Ovary (tissue), 3 donors: ENCODE measurements around the gene MTCH1.

ENCODE experiments used
- CTCF ChIP-seq, 3 donors: fragments of 450-650 bp in 2 of 3; fragments of 200-600 bp in 1 of 3; IDR thresholded peaks; one replicate each; pipeline versions ENCODE4 v1.5.1 to v1.8.0; 2016 to 2022; ENCODE audit warnings: antibody characterized with exemption in 3 of 3, mild to moderate bottlenecking in 1 of 3
- POLR2A ChIP-seq: fragments of 450-650 bp; IDR thresholded peaks from one replicate; pipeline ENCODE4 v1.6.1; 2017; ENCODE audit warnings: antibody characterized with exemption, mild to moderate bottlenecking, moderate library complexity
- donor health status: DM: no; HTN: no; CAD: no.

DNA sequence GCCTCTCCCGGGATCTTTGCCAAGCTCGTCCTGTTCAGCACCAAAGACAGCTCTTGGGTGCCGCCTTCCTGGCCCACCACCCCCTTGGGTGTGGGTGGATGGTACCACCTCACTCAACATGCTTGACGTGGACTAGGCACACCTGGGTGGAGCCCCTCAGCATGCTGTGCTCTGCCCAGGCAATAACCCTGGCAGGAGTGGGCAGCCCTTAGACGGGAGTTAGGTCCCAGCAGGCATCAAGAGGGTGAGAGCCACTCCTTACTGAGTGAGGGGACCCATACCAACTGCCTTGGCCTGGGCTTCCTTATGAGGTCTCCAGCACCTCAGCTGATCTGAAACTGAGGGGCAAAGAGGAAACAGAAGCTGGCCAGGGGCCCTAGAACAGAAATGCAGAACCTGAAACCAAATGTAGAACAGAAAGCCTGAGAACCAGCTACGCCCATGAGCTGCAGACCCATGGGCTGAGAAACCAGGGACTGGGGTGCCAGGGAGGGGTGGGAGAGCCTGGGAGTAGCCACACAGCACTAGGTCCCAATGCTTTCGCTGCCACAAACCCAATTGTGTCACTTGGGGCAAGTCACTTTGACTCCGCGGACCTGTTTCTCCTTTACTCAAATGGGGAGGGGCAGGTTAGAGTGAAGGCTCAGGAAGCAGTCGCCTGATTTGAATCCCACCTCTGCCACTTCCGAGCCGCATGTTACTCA is 21.5 kb upstream of the MTCH1 start:
- TF ChIP-seq CTCF (IDR thresholded peaks at IDR 0.05) = no peak
- TF ChIP-seq POLR2A = no peak
